ENCODE measurements around the gene ARPC2. TPM values are rescaled to one million over a fixed set of nuclear protein-coding genes. Genes with fewer than 3 reads are reported as not detected.
"Not testable (repeated sequence)": the region's sequence is repeated elsewhere in the genome, so short reads cannot be mapped to it uniquely, and the experiment has no call there.

ARPC2 gene
- total and polyA plus RNA-seq, 2 donors = 206 to 256 TPM

DNA sequence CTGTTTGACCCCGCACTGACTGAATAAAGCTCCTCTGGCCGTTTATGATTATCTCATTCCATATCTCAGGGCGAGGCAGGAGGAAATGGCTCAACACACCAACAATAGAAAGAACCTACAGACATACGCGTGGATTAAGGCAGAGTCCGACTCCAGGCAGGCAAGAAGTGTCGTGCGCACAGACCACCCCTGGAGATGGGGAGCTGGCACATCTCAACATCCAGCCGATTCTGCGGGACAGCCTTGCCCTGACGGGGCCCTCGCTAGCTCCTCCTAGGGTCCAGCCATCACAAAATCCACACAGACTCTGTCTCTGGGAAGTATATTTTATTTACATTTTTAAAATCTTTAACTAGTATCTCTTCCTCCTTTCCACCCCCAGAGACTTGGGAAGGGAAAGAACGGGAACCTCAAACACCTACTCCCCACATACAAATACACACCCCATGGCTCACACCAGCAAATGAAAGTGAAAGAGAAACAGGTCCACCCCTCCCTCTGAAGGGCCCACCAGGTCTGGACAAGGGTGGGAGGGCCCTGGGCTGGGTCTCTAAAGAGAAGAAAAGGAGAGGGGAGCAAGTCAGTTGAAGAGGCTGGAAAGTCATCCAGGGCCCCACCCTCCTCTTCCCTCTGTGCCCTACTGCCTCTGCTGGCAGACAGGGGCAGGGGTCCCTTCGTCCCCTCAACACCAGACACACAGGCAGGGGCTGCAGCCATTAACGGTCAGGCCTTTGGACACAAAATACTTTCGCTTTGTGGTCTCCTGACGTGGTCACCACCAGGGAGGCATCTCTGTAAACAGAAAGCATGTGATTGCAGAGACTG, 47.0 kb downstream of the ARPC2 start:
- DNase-seq (ENCODE audit: extremely low spot score) = no peak
- Histone ChIP-seq H3K27ac (ENCODE audit: low read depth) (peak overlapping the region; percentile 56), H3K4me3 (ENCODE audit: low read depth, low read length) (no peak overlapping the region), H3K36me3 (ENCODE audit: insufficient read depth) (peaks cover 8% of the 10 kb centered on the region), H3K4me1 (ENCODE audit: insufficient read depth) (no peaks in the 10 kb centered on the region)
- WGBS = 41% methylated on average over 17 of the region's 17 CpGs

DNA sequence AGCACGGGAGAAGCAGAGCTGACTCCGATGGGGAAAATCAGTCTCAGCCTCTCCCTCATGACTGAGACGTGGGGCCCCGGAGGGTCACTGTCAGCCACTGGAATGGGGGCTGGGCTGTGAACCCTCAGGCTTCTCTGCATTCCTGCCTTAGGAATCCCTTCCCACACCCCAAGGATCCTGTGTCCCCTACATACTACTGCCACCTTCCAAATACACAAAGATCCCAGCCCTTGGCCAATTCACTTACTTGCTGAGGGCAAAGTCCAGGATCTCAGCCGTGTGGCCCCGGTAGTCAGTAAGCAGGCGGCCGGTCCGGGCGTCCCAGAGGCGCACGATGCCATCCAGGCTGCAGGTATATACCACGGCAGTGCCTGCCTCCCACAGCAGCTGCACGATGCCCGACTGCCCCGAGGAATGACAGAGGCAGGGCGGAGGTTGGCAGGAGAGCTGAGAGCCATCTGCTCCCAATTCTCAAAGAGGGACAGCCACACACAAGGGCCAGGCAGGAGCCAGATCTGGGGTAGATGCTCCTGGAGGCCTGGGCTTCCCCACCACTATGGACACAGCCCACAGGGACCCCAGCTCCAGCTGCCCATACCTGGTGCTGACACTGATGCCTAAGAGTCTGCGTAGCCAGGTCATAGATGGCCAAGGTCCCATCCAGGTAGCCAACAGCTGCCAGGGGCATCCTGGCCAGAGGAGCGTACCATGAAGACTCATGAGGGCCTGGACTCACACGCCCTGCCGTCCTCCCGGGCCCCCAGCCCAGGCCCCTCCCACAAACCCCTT, 48.0 kb downstream of the ARPC2 start:
- no peak overlapping the region for H3K4me3 ChIP-seq (ENCODE audit: low read depth, low read length)
- H3K36me3 ChIP-seq (ENCODE audit: insufficient read depth) = peaks cover 8% of the 10 kb centered on the region
- no peak for DNase-seq (ENCODE audit: extremely low spot score)
- 81% methylated on average over 22 of the region's 22 CpGs for WGBS
- H3K27ac ChIP-seq (ENCODE audit: low read depth) = no peak overlapping the region
- no peaks in the 10 kb centered on the region for H3K4me1 ChIP-seq (ENCODE audit: insufficient read depth)

DNA sequence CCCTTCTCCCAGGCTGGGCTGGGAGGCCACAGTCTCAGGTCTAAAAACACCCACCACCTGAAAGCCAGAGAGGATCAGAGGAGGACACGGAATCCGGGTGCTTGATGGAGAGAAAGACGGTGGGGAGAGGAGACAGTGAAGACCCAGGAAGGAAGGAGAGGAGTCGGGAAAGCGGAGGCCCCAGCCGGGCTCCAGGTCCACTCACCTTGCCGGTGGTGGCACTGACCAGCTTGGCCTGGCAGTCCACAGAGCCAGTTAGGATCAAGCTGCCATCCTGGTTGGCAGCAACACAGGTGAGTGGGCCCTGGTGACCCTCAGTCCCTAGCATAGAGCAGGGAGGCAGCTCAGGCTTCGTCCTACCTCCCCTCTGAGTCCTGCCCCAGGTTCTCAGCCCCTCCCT, 48.6 kb downstream of the ARPC2 start:
- WGBS = 91% methylated on average over 8 of the region's 8 CpGs
- Histone ChIP-seq H3K4me1 (ENCODE audit: insufficient read depth) (no peaks in the 10 kb centered on the region), H3K27ac (ENCODE audit: low read depth) (no peak overlapping the region), H3K36me3 (ENCODE audit: insufficient read depth) (peaks cover 8% of the 10 kb centered on the region), H3K4me3 (ENCODE audit: low read depth, low read length) (no peak overlapping the region)
- DNase-seq (ENCODE audit: extremely low spot score) = no peak

DNA sequence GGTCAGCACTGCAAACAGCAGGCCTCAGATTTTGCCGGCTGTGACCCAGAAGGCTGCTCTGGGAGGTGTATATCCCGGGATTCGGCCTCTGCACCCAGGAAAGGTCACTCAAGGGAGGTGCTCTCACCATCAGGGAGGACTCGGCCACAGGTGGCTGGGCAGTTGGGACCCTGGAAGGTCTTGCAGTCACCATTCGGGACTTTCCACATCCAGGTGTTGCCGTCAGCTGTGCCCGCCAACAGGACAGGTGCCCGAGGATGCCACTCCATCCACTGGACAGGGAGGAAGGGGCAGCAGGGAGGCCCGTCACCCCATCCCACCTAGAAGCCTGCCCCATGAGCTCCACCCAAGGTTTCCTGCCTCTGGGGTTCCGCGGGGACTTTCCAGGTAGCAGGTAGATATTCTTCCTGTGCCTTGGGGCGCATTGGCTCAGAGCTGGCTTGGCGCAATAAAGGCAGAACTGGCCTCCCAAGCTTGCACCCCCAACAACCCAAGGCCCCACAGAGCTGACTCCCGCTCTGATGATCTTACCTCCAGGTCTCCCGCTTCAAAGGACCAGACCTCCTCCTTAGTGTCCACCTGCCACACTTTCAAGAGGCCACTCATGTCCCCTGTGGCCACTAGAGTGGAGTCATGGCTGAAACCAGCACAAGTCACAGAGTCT, 49.5 kb downstream of the ARPC2 start:
- Histone ChIP-seq H3K4me1 (ENCODE audit: insufficient read depth) (no peaks in the 10 kb centered on the region), H3K4me3 (ENCODE audit: low read depth, low read length) (no peak overlapping the region), H3K27ac (ENCODE audit: low read depth) (no peak overlapping the region), H3K36me3 (ENCODE audit: insufficient read depth) (peaks cover 8% of the 10 kb centered on the region)
- WGBS = 94% methylated on average over 15 of the region's 15 CpGs
- no peak for DNase-seq (ENCODE audit: extremely low spot score)

DNA sequence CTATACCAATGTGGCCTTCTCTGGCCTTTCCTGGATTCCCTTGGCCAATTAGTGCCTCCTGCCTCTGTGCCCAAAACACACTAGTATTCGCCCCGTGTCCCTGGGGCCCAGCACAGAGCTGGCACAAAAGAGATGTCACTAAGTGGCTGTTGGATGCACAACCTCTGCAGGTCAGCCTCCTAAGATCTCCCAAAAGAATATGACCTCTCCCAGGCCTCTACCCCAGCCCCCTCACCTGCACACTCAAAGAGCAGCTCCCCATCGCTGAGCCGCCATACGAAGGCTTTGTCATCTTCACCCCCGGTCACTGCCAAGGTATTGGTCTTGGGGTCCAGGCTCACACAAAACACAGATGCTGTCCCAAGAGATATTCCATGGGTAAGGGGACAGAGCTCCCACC, 50.3 kb downstream of the ARPC2 start:
- Histone ChIP-seq H3K4me3 (ENCODE audit: low read depth, low read length) (no peak overlapping the region), H3K4me1 (ENCODE audit: insufficient read depth) (no peaks in the 10 kb centered on the region), H3K36me3 (ENCODE audit: insufficient read depth) (peaks cover 8% of the 10 kb centered on the region), H3K27ac (ENCODE audit: low read depth) (no peak overlapping the region)
- WGBS = 97% methylated on average over 6 of the region's 6 CpGs
- DNase-seq (ENCODE audit: extremely low spot score) = no peak

DNA sequence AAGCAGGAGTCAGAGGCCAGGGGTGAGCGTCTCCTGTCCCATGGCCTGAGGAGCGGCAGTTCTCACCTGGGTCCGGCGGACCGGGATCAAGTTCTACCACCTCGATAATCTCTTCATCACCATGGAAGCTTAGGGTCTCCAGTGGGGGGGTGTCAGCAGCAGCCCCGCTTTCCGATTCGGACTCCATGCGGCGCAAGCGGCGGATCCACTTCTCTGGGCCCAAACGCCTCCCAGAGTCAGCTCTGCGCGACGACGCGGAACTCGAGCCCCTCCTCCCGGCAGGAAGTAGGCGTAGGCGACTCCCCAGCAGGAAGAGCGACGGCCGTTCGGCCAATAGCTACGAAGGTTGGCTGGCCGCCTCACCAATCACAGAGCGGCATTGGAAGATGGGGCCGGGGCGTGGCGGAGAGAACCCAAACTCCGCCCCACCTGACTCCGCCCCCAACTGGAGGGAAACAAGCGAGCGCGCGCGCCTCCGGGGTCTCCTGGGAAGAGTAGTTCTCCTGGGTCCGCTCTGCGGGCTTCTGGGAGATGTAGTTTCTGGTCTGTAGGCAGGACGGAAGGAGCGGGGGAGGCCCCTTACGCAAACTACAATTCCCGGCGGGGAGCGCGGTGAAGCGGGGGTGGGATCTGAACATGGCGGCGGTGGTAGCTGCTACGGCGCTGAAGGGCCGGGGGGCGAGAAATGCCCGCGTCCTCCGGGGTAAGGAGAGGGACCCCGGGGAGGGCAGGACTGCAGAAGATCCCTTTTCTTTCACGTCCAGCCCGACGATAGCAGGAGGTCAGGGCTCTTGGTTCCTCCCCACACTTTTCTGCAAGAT, 53.1 kb downstream of the ARPC2 start, which contains the start of the genes AAMP and PNKD:
Gene AAMP, minus strand, starts transcription at position 238 of the 821 bp plus-strand sequence. Its CDS starts 51 bp downstream, at position 187.
Gene PNKD, plus strand, starts transcription at position 620 of the 821 bp plus-strand sequence. Its CDS starts 17 bp downstream, at position 637.
- DNase-seq (ENCODE audit: extremely low spot score) = peak; percentile 100
- peak within 1 kb of the TSS; percentile 80 for H3K4me3 ChIP-seq (ENCODE audit: low read depth, low read length)
- H3K4me1 ChIP-seq (ENCODE audit: insufficient read depth) = no peaks in the 10 kb centered on the region
- peak within 1 kb of the TSS; percentile 44 for H3K27ac ChIP-seq (ENCODE audit: low read depth)
- WGBS = under 1% methylated on average over 64 of the region's 64 CpGs
- H3K36me3 ChIP-seq (ENCODE audit: insufficient read depth) = peaks cover 8% of the 10 kb centered on the region

DNA sequence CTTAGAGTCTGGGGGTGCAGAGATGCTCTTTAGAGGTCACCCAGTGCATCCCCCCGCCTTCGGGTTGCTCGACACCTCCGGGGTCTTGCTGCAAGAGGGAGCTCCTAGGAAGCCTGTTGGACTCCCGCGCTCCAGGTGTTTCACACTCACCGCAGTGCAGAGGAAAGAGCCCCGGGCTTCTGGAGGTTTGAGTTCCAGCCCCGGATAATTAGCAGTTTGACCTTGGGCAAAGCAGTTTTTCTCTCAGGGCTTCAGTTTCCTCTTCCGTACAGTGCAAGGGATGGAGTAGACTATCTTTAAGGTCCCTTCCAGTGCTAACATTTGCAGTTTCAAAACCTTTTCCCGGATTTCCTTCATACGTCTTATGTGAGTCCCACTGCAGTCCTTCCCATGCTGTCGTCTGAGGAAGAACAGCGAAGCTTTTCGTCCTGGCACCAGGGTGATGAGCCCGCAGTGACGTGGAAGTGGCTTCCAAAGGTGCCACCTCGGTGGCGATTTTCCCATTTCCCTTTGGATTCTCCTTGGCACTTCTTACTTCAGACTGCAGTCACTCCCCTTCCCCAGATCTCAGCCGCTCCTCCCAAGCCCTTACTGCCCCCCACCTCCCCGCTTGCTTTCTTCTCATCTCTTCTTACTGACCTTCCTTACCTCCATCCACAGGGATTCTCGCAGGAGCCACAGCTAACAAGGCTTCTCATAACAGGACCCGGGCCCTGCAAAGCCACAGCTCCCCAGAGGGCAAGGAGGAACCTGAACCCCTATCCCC, 53.9 kb downstream of the ARPC2 start:
- H3K4me3 ChIP-seq (ENCODE audit: low read depth, low read length) = peak overlapping the region; percentile 76
- H3K27ac ChIP-seq (ENCODE audit: low read depth) = peak overlapping the region; percentile 25
- 5% methylated on average over 23 of the region's 23 CpGs for WGBS
- peaks cover 7% of the 10 kb centered on the region for H3K36me3 ChIP-seq (ENCODE audit: insufficient read depth)
- H3K4me1 ChIP-seq (ENCODE audit: insufficient read depth) = no peaks in the 10 kb centered on the region
- DNase-seq (ENCODE audit: extremely low spot score) = no peak

DNA sequence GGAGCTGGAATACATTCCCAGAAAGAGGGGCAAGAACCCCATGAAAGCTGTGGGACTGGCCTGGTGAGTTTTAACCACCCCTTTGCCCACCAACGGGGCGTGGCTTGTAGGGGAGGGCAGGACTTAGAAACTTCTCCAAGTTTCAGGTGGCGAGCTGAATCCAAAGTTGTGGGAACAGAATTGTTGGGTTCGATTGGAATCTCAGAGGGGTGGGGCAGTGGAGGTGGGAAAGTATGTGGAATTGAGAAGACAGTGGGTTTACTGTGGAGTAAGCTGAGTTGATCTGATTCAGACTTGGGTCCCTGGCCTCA, 54.5 kb downstream of the ARPC2 start:
- H3K27ac ChIP-seq (ENCODE audit: low read depth) = no peak overlapping the region
- H3K4me1 ChIP-seq (ENCODE audit: insufficient read depth) = no peaks in the 10 kb centered on the region
- H3K4me3 ChIP-seq (ENCODE audit: low read depth, low read length) = peak overlapping the region; percentile 76
- peaks cover 9% of the 10 kb centered on the region for H3K36me3 ChIP-seq (ENCODE audit: insufficient read depth)
- WGBS = 52% methylated on average over 4 of the region's 4 CpGs
- DNase-seq (ENCODE audit: extremely low spot score) = no peak

DNA sequence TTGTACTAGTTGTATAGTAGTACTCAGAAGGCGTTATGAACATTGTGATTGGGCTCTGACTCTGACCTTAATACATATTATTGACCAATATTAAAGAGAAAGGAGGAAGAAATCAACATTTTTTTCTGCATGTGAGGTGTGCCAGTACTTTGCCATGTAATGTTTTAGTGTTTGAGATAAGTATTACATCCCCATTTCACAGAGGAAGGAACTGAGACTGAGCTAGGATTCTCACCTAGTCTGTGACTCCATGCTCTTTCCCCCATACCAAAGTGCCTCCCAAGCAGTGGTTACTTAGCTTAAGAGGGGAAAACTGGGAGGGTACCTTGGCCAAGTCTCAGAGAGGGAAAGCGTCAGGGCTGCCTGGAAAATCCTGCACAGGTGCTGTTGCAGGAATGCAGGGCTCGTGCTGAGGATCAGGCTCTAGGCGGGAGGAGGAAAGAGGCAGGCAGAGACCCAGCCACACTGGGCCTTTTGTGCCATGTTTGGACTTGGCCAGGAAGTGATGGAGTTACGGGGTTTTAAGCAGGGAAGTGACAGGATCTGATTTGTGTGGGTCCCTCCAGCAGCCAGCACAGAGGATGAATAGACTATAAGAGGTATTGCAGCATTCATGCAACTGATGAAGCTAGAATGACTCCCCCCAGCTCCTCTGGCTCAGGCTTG, 55.0 kb downstream of the ARPC2 start:
- no peak overlapping the region for H3K4me3 ChIP-seq (ENCODE audit: low read depth, low read length)
- peaks cover 7% of the 10 kb centered on the region for H3K36me3 ChIP-seq (ENCODE audit: insufficient read depth)
- H3K27ac ChIP-seq (ENCODE audit: low read depth) = peak overlapping the region; percentile 70
- H3K4me1 ChIP-seq (ENCODE audit: insufficient read depth) = no peaks in the 10 kb centered on the region
- no peak for DNase-seq (ENCODE audit: extremely low spot score)
- WGBS = 57% methylated on average over 5 of the region's 5 CpGs

DNA sequence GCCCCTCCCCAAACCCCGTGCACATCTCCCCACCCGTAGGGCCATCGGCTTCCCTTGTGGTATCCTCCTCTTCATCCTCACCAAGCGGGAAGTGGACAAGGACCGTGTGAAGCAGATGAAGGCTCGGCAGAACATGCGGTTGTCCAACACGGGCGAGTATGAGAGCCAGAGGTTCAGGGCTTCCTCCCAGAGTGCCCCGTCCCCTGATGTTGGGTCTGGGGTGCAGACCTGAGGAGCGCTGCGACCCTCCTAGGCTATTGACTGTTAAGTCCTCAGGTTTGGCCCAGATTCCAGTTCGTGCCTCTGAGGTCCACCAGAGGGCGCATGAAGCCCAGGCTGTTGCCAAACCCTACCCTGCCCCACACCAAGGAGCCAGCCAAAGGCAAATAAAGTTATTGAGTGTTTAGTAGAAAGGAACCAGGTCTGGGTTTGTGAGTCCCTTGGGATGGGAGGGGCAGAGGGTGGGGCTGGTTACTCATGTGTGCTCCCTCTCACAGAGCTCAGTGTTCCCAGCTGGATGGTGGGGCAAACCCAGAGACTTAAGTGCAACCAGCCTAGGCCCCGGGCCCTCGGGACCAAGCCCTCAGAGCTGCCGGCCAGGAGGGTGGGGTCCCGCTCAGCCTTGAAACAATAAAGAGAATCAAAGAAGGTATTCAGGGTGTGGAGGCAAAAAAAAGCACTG, 55.7 kb downstream of the ARPC2 start:
- no peaks in the 10 kb centered on the region for H3K4me1 ChIP-seq (ENCODE audit: insufficient read depth)
- peak overlapping the region; percentile 70 for H3K27ac ChIP-seq (ENCODE audit: low read depth)
- no peak for DNase-seq (ENCODE audit: extremely low spot score)
- H3K4me3 ChIP-seq (ENCODE audit: low read depth, low read length) = no peak overlapping the region
- 14% methylated on average over 18 of the region's 18 CpGs for WGBS
- peaks cover 3% of the 10 kb centered on the region for H3K36me3 ChIP-seq (ENCODE audit: insufficient read depth)

DNA sequence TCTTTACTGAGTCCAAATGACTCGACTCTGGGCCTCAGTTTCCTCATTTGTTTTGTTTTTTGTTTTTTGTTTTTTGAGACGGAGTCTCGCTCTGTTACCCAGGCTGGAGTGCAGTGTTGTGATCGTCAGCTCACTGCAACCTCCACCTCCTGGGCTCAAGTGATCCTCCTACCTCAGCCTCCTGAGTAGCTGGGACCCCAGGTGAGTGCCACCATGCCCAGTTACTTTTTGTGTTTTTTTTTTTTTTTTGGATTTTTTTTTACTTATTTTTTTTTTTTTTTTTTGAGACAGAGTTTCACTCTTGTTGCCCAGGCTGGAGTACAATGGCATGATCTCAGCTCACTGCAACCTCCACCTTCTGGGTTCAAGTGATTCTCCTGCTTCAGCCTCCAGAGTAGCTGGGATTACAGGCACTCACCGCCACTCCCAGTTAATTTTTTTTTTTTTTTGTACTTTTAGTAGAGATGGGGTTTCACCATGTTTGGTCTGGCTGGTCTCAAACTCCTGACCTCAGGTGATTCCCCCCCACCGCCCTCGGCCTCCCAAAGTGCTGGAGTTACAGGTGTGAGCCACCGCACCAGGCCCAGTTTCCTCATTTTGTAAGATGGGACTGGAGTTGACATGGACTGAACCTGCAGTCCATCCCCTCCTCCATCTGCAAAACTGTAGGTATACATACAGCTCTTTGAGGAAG, 56.4 kb downstream of the ARPC2 start:
- H3K36me3 ChIP-seq (ENCODE audit: insufficient read depth) = not testable (repeated sequence)

More for the DNA sequence above, 56.4 kb downstream of the ARPC2 start:
- H3K4me3 ChIP-seq (ENCODE audit: low read depth, low read length); H3K27ac ChIP-seq (ENCODE audit: low read depth); DNase-seq (ENCODE audit: extremely low spot score); H3K4me1 ChIP-seq (ENCODE audit: insufficient read depth): not testable (repeated sequence)
- WGBS = 84% methylated on average over 8 of the region's 8 CpGs
